CD1c-positive myeloid dendritic cell (primary cell): Measurements from ENCODE around the gene TMEM9B.
"Not testable (repeated sequence)": the region's sequence is repeated elsewhere in the genome, so short reads cannot be mapped to it uniquely, and the experiment has no call there.

Source experiments
- DNase-seq: peaks from one replicate; pipeline ENCODE4 v3.0.0-alpha.2; 2016; ENCODE audit errors: extremely low spot score

Gene TMEM9B

DNA sequence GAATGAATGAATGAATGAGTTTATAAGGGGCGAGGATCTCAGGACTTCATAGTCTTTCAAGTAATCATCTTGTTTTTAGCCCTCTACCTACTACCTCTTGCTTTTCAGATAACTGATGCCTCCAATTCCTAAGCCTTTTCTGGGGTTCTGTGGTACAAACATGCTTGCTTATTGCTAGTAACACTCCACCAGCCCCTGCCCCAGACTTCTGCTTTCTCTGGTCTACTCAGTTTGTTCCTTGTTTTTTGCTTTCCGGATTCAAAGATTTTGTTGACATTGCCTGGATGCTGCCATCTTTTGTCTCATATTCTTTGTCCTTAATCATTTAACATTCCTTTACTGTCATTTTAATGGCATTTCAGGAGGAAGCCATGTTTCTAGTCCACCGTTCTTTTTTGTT is 8.9 kb upstream of the TMEM9B start:
- peak; percentile 19 for DNase-seq

GRCh38 chr11:8971924-8972316 is 7.7 kb upstream of the TMEM9B start:
- no peak for DNase-seq

GRCh38 chr11:8971196-8971923 is 7.1 kb upstream of the TMEM9B start:
- DNase-seq = no peak

GRCh38 chr11:8967184-8967583 is 2.9 kb upstream of the TMEM9B start:
- peak; percentile 54 for DNase-seq

- peak; percentile 73 for DNase-seq
Observed at GRCh38 chr11:8963569-8964323, 496 bp downstream of the TMEM9B start.

DNA sequence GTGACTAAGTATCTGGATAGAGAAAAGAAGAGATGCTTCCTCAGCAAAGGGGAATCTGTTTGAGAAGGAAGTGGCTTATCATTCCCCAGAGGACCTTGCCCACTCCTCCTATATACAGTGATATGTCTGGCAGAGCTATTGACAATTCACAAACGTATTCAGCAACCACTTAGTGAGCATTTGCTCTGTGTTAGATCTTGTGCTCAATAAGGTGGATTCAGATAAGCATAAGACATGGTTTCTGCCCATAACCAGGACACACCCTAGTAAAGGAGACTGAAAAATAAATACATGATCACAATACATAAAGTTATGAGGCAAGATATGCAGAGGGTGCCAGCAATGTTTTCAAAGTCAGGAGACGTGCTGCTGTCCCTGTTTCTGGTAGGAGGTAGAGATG is 1.4 kb downstream of the TMEM9B start:
- no peak for DNase-seq

GRCh38 chr11:8961401-8961800 is 2.8 kb downstream of the TMEM9B start:
- DNase-seq = peak; percentile 28

DNA sequence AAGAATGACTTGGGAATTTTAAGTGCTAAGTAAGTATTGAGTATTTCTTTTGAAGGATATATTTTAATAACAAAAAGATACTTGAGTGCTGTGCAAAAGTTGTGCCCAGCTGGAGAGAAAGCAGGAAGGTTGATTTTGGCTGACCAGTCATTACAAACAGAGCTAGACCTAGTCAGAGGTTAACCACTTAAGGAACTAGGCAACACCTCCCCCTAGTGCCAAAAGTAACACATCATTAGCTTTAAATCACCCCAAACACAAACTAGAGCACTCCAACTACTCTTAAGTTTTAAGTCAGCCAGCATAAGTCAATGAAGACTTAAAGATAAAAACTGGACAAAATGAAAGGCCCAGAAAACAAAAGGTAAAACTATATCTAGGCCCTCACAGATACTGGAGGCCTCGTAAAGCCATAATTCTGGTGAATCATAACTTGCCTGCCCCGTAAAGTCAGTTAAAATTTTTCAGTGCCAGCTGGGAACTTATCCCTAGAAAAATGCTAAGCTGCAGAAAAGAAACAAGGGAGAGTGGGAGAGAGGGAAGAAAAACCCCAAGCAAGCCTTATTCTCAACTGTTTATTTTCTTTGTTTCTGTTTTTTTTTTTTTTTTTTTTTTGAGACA is 4.6 kb downstream of the TMEM9B start:
- peak; percentile 79 for DNase-seq

DNA sequence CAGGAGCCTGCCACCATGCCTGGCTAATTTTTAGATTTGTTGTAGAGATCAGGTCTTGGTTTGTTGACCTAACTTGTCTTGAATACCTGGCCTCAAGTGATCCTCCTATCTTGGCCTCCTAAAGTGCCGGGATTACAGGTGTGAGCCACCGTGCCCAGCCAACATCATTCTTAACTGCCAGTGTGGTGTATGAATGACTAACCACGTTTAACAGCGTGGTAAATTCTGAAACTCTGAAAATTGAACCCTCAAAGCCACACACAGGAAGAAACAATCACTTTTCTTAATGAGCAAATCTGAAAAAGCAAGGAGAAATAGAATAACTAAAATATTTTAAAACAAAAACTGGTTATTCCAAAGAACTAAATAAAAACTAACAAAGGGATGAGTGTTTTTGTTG is 7.4 kb downstream of the TMEM9B start:
- DNase-seq = no peak

- DNase-seq = no peak
Observed at GRCh38 chr11:8948886-8949285, 15.4 kb downstream of the TMEM9B start.

GRCh38 chr11:8947230-8947943 is 16.9 kb downstream of the TMEM9B start:
- no peak for DNase-seq

DNA sequence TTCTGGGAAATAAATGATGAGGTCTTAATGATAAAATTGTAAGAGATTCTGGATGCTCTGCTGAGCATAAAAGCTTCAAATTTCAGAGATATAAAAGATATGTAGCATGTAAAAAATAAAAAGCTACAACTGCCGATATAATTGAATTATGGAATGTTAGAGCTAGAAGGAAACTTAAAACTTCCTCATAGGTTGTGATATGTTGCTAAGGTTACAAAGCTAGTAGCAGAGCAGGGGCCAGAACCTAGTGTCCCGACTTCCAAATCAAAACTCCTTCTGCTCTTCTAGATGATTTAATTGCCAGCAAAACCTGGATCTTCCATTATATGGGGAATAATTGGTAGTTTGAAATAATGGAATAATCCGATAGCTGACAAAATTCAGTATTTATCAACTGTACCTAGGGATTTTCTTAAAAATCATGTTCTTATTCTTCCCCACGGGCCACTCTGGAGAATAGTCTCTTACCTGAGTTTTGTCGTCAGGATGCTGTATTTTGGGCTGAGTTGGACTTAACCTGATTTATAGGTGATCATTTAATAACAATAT is 21.6 kb downstream of the TMEM9B start, which contains the start of gene ASCL3:
ASCL3 (minus strand) TSS at position 499 of the 549 bp plus-strand sequence. CDS start 4,855 bp downstream, outside the sequence.
- no peak for DNase-seq

GRCh38 chr11:8941341-8942103 is 22.7 kb downstream of the TMEM9B start:
- DNase-seq = no peak

- DNase-seq = no peak
Observed at GRCh38 chr11:8937659-8938058, 26.6 kb downstream of the TMEM9B start.

- no peak for DNase-seq
Observed at GRCh38 chr11:8937159-8937558, 27.1 kb downstream of the TMEM9B start.

DNA sequence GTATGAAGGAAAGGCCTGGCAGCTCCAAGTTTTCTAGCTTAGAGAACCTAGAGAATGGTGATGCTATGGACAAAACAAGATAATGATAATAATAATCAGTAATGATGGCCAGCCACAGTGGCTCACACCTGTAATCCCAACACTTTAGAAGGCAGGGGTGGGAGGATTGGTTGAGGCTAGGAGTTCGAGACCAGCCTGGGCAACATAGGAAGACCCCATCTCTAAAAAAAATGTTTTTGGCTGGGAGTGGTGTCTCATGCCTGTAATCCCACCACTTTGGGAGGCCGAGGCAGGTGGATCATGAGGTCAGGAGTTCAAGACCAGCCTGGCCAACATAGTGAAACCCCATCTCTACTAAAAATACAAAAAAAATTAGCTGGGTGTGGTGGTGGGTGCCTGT is 28.5 kb downstream of the TMEM9B start:
- not testable (repeated sequence) for DNase-seq

DNA sequence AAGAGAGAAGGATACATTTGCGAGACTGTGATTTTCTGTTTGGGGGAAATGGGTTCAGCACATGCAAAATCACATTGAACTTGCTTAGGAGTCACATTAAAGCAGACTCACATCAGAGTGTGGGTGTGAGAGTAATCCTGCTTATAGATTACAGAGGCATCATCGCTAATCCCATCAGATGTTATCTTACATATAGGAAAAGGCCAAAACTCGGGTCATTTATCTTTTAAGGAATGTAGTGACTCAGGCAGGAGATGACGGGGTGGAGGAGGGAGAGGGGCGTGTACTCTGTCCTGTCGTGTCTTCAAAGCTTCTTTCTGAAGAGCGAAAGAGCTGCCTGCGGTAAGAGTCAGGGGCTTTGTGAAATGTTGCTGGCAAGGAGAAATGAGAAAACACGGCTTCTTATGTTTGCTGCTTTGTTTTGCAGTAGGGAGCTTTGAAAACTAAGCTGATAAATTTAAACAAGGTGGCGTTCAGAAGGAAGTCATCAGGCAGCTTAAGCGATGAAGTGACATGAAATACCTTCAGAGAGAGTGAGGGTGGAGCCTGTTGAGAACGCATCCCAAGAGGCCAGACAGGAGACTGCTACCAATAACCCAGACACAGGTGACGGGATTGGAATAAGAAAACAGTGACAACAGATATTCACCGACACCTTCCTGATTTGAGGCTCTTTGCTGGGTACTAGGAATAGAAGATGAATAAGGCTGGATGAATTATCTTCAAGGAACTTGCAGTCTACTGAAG is 29.3 kb downstream of the TMEM9B start:
- DNase-seq = no peak

GRCh38 chr11:8933931-8934330 is 30.3 kb downstream of the TMEM9B start:
- no peak for DNase-seq

GRCh38 chr11:8932564-8933180 is 31.6 kb downstream of the TMEM9B start, which contains the start of gene C11orf16:
TSS of gene C11orf16 (minus strand) at chr11:8932947. CDS start at chr11:8932308, 639 bp downstream.
- DNase-seq = no peak
